Neuron (in vitro differentiated cells): ENCODE data around the gene EHMT2.
"Not testable (repeated sequence)": the region's sequence is repeated elsewhere in the genome, so short reads cannot be mapped to it uniquely, and the experiment has no call there.

Experiments
- H2AFZ ChIP-seq: one replicate; pipeline ENCODE4 v1.6.1; 2013; ENCODE audit warnings: low read depth, mild to moderate bottlenecking, inconsistent platforms, low read length, moderate library complexity
- H3K27me3 ChIP-seq: one replicate; pipeline ENCODE4 v1.6.1; 2013; ENCODE audit warnings: low read length; ENCODE audit not compliant: insufficient read depth
- H3K36me3 ChIP-seq: one replicate; pipeline ENCODE4 v1.6.1; 2013; ENCODE audit warnings: low read length; ENCODE audit not compliant: insufficient read depth
- H3K4me1 ChIP-seq: one replicate; pipeline ENCODE4 v1.6.1; 2013; ENCODE audit warnings: low read length; ENCODE audit not compliant: insufficient read depth
- H3K4me3 ChIP-seq: 2 replicates; pipeline ENCODE4 v1.5.1; 2013; ENCODE audit warnings: mild to moderate bottlenecking, low read length, moderate library complexity
- H3K9me3 ChIP-seq: one replicate; pipeline ENCODE4 v1.6.1; 2013; ENCODE audit warnings: low read length

EHMT2 gene

DNA sequence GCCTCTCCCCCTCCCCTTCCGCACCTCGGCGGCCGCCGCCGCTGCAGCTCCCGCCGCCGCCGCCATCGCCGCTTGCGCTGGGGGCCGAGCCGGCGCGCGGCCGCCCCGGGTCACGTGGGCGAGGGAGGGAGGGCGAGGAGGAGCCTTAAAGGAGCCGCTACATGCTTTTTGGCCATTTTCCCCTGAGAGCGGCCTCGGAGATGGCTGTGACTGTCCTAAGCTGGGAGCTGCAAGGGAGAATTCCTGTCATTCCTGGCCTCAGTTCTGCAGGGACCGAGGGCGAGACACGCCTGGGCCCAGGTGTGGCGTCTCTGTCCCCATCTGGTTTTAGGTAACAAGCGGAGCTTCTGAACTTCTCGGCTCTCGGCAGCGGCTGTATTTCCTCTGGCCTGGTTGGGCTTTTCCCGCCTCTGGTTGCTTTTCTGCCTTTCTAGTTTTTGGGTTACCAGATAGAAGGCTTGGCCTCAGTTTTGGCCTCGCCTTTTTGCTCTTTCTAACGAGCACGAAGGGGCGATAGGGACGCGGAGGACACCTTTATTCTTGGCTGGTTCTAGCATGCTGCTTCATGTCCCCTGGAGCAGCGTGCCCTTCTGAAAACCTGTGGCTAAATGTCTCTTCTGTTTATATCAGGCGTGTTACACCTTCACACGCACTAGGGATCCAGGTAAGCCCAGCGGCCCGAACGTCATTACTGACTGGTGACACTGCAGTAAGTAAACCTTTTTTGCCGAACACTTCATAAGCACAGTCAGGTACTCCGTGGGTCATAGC, at the start of gene EHMT2:
Gene EHMT2 (minus strand): TSS at position 87 of the 771 bp plus-strand sequence. CDS start 21 bp downstream, at position 66.
- Histone ChIP-seq H3K9me3 (no peaks in the 10 kb centered on the region), H3K36me3 (peaks cover 38% of the 10 kb centered on the region)

GRCh38 chr6:31947070-31947675, 49.7 kb upstream of the EHMT2 start:
- no peak overlapping the region for H2AFZ ChIP-seq
- H3K4me1 ChIP-seq: peaks cover 10% of the 10 kb centered on the region
- no peaks in the 10 kb centered on the region for H3K9me3 ChIP-seq
- no peak overlapping the region for H3K4me3 ChIP-seq
- peaks cover 18% of the 10 kb centered on the region for H3K36me3 ChIP-seq
- no peaks in the 10 kb centered on the region for H3K27me3 ChIP-seq

More for the DNA sequence above, at the start of gene EHMT2:
- Histone ChIP-seq H3K27me3 (no peaks in the 10 kb centered on the region), H3K4me1 (peaks cover 37% of the 10 kb centered on the region), H3K4me3 (peak within 1 kb of the TSS; percentile 95), H2AFZ (peak within 1 kb of the TSS; percentile 36)

DNA sequence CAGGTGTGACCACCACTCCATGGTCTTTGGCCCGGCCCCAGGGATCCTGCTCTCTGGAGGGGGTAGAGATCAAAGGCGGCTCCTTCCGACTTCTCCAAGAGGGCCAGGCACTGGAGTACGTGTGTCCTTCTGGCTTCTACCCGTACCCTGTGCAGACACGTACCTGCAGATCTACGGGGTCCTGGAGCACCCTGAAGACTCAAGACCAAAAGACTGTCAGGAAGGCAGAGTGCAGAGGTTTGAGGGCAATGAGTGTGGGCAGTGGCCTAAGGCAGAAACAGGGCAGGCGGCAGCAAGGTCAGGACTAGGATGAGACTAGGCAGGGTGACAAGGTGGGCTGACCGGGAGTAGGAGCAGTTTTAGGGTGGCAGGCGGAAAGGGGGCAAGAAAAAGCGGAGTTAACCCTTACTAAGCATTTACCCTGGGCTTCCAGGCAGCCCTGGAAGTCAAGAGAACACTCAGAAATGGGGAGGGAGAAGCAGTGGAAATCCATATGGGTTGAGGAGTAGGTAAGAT, 48.9 kb upstream of the EHMT2 start:
- no peak overlapping the region for H2AFZ ChIP-seq
- H3K4me3 ChIP-seq: no peak overlapping the region
- peaks cover 10% of the 10 kb centered on the region for H3K4me1 ChIP-seq
- H3K9me3 ChIP-seq: no peaks in the 10 kb centered on the region
- H3K36me3 ChIP-seq: peaks cover 10% of the 10 kb centered on the region
- H3K27me3 ChIP-seq: no peaks in the 10 kb centered on the region

- no peak within 1 kb of the TSS for H3K4me3 ChIP-seq
- no peaks in the 10 kb centered on the region for H3K9me3 ChIP-seq
- no peak within 1 kb of the TSS for H2AFZ ChIP-seq
- peaks cover 4% of the 10 kb centered on the region for H3K36me3 ChIP-seq
- no peaks in the 10 kb centered on the region for H3K27me3 ChIP-seq
- H3K4me1 ChIP-seq: peaks cover 10% of the 10 kb centered on the region
These were observed 48.2 kb upstream of the EHMT2 start, which contains the start of gene CFB for GRCh38 chr6:31945507-31946369. Gene CFB (plus strand): TSS chr6:31946095. CDS start chr6:31946222, 127 bp downstream.

DNA sequence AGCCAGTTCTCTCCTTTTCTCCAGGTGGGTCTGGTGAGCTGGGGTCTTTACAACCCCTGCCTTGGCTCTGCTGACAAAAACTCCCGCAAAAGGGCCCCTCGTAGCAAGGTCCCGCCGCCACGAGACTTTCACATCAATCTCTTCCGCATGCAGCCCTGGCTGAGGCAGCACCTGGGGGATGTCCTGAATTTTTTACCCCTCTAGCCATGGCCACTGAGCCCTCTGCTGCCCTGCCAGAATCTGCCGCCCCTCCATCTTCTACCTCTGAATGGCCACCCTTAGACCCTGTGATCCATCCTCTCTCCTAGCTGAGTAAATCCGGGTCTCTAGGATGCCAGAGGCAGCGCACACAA, 47.6 kb upstream of the EHMT2 start:
- Histone ChIP-seq H3K4me1 (peaks cover 10% of the 10 kb centered on the region), H3K9me3 (no peaks in the 10 kb centered on the region), H3K4me3 (no peak overlapping the region), H3K27me3 (no peaks in the 10 kb centered on the region), H2AFZ (no peak overlapping the region), H3K36me3 (peaks cover under 1% of the 10 kb centered on the region)

DNA sequence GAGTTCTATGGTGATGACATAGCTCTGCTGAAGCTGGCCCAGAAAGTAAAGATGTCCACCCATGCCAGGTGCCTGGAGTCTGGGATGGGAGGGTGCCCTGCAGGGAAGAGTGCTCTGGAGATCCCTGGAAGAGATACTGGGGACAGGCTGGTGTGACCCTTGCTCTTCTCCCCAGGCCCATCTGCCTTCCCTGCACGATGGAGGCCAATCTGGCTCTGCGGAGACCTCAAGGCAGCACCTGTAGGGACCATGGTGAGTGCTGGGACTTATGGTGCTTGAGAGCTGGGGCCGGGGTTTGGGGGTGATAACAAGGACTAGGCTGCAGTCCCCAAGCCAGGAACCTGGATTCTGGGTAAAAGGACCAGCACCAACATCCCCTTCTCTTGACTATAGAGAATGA, 46.2 kb upstream of the EHMT2 start:
- no peak overlapping the region for H3K4me3 ChIP-seq
- H3K4me1 ChIP-seq: peaks cover 10% of the 10 kb centered on the region
- no peaks in the 10 kb centered on the region for H3K36me3 ChIP-seq
- H2AFZ ChIP-seq: no peak overlapping the region
- no peaks in the 10 kb centered on the region for H3K27me3 ChIP-seq
- no peaks in the 10 kb centered on the region for H3K9me3 ChIP-seq

GRCh38 chr6:31940256-31940664, 42.8 kb upstream of the EHMT2 start:
- Histone ChIP-seq H3K4me1 (peaks cover 1% of the 10 kb centered on the region), H3K27me3 (no peaks in the 10 kb centered on the region), H2AFZ (no peak overlapping the region), H3K9me3 (no peaks in the 10 kb centered on the region), H3K36me3 (no peaks in the 10 kb centered on the region), H3K4me3 (no peak overlapping the region)

DNA sequence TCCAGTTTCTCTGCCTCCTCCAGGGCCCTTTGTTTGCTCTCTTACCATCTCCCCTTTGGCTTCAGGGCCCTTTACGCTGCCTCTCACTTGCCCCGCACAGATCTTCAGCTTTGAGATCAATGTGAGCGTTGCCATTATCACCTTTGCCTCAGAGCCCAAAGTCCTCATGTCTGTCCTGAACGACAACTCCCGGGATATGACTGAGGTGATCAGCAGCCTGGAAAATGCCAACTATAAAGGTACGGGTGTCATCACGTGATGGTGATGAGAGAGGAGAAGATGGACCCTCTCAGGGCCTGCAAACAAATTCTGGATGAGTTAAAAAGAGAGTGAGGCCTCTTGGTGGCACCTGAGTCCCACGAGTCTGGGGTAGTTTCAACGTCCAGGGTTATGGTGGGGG, 38.3 kb upstream of the EHMT2 start:
- Histone ChIP-seq H3K36me3 (no peaks in the 10 kb centered on the region), H3K9me3 (no peaks in the 10 kb centered on the region), H3K4me1 (no peaks in the 10 kb centered on the region), H2AFZ (no peak overlapping the region), H3K27me3 (no peaks in the 10 kb centered on the region), H3K4me3 (no peak overlapping the region)

GRCh38 chr6:31935021-31935420, 37.5 kb upstream of the EHMT2 start:
- Histone ChIP-seq H2AFZ (no peak overlapping the region), H3K4me3 (no peak overlapping the region), H3K27me3 (no peaks in the 10 kb centered on the region), H3K4me1 (no peaks in the 10 kb centered on the region), H3K36me3 (no peaks in the 10 kb centered on the region), H3K9me3 (no peaks in the 10 kb centered on the region)

DNA sequence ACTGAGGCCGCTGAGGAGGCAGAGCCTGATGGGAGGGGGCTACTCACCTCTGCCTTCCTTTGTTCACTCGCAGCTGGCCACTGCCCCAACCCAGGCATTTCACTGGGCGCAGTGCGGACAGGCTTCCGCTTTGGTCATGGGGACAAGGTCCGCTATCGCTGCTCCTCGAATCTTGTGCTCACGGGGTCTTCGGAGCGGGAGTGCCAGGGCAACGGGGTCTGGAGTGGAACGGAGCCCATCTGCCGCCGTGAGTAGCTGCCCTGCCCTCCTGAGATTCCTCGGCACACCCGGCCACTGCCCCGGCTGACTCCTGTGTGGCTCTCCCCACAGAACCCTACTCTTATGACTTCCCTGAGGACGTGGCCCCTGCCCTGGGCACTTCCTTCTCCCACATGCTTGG, 36.0 kb upstream of the EHMT2 start:
- Histone ChIP-seq H3K4me3 (no peak overlapping the region), H3K27me3 (no peaks in the 10 kb centered on the region), H3K9me3 (no peaks in the 10 kb centered on the region), H3K36me3 (no peaks in the 10 kb centered on the region), H2AFZ (no peak overlapping the region), H3K4me1 (no peaks in the 10 kb centered on the region)

DNA sequence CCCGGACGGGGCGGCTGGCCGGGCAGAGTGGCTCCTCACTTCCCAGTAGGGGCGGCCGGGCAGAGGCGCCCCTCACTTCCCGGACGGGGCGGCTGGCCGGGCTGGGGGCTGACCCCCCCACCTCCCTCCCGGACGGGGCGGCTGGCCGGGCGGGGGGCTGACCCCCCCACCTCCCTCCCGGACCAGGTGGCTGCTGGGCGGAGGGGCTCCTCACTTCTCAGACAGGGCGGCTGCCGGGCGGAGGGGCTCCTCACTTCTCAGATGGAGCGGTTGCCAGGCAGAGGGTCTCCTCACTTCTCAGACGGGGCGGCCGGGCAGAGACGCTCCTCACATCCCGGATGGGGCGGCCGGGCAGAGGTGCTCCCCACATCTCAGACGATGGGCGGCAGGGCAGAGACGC, 34.6 kb upstream of the EHMT2 start:
- H3K27me3 ChIP-seq, H3K4me3 ChIP-seq, H3K36me3 ChIP-seq, H3K9me3 ChIP-seq, H2AFZ ChIP-seq, H3K4me1 ChIP-seq: not testable (repeated sequence)

- H3K4me3 ChIP-seq: no peak overlapping the region
- H3K9me3 ChIP-seq: no peaks in the 10 kb centered on the region
- H3K4me1 ChIP-seq: peaks cover 2% of the 10 kb centered on the region
- no peaks in the 10 kb centered on the region for H3K36me3 ChIP-seq
- H2AFZ ChIP-seq: no peak overlapping the region
- H3K27me3 ChIP-seq: no peaks in the 10 kb centered on the region
These were observed 33.5 kb upstream of the EHMT2 start for GRCh38 chr6:31930962-31931361.

DNA sequence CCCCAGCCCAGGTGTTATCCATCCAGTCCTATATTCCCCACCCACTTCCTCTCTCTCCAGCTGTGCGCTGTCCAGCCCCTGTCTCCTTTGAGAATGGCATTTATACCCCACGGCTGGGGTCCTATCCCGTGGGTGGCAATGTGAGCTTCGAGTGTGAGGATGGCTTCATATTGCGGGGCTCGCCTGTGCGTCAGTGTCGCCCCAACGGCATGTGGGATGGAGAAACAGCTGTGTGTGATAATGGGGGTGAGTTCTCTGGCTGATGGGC, 31.1 kb upstream of the EHMT2 start:
- Histone ChIP-seq H3K27me3 (no peaks in the 10 kb centered on the region), H3K4me3 (no peak overlapping the region), H2AFZ (no peak overlapping the region), H3K4me1 (peaks cover 2% of the 10 kb centered on the region), H3K9me3 (no peaks in the 10 kb centered on the region), H3K36me3 (no peaks in the 10 kb centered on the region)
